Raji (cell line): ENCODE measurements around the gene BCL2L15.

Experiments used
- POLR2A ChIP-seq: IDR thresholded peaks from 2 replicates; pipeline ENCODE4 v1.6.1; 2011; ENCODE audit warnings: low read depth, low read length, control low read depth; ENCODE audit not compliant: insufficient read depth

Gene BCL2L15

DNA sequence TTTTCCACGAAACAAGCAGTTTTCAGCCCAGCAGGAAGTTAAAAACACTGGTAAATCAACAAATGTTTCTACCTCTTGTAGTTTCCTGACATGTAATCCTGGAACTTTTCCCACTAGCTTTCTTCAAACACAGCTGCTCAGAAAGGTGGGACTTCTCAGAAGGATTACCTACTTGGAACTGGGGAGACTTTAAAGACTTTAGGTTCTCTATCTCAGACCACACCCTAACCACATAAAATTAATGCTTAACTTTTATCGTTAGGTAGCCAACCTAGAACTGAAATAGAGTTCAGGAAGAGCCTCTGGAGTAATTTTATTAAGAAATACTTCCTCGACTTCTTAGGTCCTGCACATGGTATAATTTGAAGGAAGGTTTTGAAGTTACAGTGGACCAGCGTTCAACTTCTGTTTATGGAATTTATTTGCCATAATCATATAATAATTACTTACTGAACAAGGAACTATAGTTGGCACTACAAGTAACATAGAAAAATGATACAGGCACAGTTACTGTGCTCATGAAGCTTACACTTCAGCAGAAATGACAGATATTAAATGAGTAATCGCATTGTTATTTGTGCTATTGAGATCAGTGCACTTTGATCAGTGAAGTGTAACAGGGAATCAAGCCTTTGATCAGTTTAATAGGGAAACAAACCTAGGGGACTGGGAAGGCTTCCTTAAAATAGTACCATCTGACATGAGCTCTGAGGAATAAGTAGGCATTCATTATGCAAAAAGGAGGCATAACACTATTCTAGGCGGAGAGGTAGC, at the start of gene BCL2L15:
TSS of gene BCL2L15 (minus strand) at position 180 of the 774 bp plus-strand sequence. CDS start 206 bp downstream, outside the sequence.
- no peak for TF ChIP-seq POLR2A

DNA sequence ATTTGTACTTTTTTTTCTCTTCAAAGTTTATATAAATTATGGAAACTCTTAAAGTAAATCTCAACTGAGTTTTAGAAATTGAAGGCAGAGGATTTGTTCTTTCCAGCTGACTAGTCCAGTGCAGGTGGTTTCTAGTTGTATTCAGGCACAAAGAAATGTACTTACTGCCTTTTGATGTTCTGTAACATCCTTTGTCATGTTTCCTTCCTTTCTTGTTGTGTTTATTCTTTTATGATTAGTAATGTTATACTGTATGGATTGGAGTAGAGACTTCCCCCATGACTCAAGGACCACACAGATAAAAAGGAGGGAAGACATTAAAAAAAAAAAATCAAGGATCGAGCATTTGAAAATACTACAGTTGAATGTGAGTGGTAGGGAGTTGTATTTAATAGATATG, 49.8 kb upstream of the BCL2L15 start:
- TF ChIP-seq POLR2A: no peak

DNA sequence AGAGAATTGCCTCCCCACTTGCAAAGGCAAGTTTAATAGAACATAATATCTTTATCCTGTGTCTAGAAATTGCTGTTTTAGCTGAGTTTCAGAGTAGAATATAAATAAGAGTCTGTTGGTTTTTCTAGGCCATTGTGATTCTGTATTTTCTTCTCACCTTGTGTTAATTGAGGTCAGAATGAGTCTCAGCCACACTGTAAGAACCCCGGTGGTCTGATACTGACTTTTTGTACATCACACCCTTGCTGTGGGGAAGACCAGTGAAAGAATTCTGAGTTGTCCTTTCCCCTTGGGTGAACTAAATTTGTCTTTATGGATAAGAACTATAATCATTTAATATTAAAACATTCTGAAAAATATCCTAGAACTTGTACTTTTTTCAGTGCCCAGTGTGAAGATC, 48.6 kb upstream of the BCL2L15 start:
- TF ChIP-seq POLR2A: no peak

DNA sequence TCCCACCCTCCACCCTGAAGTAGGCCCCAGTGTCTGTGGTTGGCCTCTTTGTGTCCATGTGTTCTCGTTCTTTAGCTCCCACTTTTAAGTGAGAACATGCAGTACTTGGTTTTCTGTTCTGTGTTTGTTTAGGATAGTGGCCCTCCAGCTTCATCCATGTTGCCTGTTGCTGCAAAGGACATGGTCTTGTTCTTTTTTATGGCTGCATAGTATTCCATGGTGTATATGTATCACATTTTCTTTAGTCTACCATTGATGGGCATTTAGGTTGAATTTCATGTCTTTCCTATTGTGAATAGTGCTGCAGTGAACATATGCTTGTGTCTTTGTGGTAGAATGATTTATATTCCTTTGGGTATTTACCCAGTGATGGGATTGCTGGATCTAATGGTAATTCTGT, 47.8 kb upstream of the BCL2L15 start:
- TF ChIP-seq POLR2A: no peak

DNA sequence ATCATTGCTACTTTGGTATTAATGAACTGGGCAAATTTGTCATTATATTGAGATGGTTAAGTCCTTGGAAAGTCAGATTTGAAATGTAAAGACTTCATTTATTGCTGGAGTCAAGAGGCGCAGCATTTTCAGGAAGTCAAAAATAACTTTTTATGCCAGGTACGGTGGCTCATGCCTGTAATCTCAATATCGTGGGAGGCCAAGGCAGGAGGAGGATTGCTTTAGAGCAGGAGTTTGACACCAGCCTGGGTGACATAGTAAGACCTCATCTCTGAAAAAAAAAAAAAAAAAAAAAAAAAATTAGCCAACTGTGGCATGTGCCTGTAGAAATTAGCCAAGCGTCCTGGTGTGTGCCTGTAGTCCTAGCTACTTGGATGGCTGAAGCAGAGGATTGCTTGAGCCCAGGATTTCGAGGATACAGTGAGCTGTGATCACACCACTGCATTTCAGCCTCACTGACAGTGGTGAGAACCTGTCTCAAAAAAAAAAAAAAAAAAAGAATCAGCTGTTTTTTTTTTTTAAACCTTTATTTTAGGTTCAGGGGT, 47.2 kb upstream of the BCL2L15 start:
- no peak for TF ChIP-seq POLR2A

DNA sequence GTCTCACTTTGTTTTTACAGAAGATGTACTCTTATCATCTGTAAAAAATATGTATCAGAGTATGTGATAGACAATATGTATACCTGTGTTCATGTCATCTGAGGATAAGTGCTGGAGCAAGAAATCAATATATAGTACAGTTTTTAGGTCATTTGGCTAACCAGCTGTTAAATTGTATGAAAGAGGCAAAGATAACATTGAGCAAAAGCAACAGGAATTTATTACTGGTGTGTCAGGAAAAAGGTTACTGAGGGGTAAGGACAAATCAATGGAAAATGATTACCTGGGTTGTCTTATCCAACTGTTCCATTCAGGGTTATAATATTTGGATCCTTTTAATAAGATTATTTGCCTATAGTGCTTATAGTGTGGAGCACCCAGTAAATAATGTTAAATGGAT, 46.6 kb upstream of the BCL2L15 start:
- no peak for TF ChIP-seq POLR2A

DNA sequence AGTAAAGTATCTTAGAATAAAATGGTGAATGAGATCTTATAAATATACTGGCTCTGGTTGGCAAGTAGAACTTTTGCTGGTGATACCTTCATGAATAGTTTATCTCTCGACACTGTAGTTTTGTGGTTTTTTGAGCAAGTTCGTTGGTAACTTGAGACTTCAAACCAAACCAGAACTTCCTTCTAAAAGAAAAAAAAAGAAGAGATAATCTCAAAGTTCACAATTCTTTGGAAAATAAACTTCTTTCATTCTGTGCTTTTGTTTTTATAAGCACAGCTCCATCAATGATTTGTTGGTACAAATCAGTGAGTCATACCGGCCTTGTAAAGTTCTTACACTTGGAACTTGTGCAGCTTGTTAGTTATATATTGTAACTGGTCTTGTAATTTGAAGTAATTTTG, 44.1 kb upstream of the BCL2L15 start:
- no peak for TF ChIP-seq POLR2A

DNA sequence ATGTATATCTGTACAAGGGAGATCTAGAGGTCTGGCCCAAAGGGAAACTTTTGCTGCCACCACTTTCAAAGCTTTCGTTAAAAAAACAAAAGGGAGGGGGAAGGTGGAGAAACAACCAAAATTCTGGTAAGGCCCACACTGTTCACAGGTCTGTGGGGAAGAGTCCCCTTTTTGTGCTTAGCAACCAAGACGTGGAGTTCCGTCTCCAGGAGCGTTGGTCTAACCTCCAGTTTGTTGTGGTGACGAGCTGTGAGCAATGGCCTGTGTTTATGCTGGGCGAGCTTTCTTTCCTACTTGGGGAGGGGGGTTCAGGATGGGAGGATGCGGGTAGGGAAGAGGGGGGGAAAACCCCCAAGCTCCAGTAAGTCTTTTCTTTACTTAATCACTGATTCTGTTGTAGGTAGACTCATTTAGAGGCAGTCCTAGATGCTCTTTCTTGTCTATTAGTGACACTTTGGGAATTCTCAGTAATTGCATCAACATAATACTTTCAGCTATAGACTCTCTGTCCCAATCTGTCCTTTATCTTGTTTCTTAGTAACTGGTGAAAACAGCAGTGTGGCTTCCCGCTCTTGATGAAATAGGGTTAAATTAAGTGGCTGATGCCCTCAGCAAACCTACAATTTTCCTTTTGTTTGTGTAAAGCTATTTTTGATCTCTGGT, 43.2 kb upstream of the BCL2L15 start:
- TF ChIP-seq POLR2A: no peak

DNA sequence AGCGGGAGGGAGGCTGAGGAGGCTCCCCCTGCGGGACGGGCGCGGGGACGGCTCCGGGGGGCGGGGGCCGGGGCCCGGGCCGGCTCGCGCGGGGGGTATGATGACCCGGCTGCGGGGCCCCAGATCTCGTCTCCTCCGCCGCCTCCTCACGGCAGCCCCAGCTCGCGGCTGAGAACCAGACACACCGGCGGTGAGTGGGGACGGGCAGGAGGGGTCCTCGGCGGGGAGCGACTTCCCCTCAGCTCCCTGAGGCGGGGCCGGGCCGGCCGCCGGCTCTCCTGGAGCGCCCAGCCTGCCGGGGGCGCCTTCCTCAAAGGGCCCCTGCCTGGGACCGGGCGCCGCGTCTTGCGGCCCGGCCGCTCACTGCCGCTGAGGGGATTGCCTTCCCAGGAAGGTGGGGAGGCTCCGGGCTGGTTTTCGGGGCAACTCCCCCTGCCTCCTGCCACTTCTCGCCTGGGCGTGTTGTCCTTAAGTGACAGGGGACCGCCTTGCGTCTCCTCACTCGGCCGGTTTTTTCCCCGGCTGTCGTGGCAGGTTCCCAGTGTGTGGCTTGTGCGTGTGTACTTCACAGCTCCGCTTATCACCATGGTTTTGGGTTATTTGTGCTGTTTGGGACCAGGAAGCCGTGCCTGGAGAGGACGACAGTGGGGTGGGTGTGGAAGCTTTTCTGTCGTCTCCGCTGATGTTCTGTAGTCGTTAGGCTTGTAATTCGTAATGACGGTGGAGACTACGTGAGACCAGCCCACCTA, 42.5 kb upstream of the BCL2L15 start:
- no peak for TF ChIP-seq POLR2A

DNA sequence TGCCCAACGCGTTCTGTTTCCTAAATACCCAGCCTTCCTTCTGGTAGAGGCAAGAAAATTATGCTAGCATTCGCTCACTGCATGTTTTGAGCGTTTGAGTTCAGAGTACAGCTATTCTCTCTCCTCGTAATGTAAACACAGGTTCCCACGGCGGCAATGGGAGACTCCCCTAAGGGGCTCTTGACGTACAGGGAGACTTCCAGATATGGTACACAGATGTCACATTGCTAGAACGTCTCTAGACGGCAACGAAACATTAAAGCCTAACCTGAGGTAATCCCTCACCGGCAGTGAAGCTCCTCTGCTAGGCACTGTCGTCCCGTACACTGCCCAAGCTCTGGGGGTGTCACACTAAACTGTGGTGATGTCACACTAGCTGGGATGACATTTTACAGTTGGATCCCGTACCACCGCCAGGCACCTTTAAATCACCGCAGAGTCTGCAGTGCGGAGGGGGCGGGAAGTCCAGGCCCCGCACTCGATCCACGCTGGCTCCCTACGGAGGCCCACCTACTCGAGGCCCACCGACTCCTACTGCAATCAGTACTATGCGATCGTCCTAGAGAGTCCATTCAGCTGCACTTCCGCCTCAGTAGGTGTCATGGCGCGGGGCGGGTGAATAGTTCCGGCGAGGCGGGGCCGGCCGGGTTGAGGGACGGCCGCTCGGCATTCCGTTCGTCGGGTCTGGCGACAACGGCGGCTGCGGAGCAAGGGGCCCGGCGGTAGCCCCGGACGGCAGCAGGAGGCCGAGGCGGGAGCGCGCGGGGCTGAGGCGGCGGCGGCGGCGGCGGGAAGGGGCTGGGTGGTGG, 41.8 kb upstream of the BCL2L15 start, which contains the start of gene HIPK1:
TSS of gene HIPK1 (plus strand) at position 384 of the 809 bp plus-strand sequence.
- peak; percentile 79 for TF ChIP-seq POLR2A

DNA sequence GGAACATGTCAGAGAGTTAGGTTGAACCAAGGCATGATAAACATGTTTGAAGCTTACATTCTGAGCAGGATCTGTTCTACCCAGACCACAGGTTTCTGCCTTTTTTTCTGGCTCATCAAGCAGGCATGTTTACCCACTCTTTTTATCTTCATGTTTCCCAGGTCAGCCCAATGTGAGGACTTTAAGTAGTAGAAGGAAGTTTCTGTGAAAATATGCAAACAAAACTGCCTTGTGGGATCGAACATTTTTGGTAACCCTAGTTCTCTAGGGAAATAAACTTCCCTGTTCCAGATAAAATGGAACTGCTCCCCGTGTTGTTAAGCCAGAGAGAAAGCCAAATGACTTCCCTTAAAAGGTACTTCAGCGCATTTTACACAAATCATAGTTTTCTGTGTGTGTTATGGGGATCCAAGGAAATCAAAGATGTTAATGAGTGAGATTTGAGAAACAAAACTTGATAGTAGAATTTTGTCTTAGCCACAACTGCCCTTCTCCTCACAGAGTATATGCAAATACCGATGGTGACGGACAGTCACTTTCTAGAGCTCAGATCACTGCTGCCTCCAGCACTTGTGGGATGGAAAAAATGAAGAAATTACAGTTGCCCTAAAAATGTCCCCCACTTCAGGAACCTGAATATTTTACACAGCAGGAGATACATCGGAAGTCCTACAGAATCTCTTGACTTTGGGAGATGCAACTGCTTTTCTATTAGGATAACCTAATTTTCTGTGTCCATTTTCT, 41.0 kb upstream of the BCL2L15 start:
- TF ChIP-seq POLR2A: no peak

DNA sequence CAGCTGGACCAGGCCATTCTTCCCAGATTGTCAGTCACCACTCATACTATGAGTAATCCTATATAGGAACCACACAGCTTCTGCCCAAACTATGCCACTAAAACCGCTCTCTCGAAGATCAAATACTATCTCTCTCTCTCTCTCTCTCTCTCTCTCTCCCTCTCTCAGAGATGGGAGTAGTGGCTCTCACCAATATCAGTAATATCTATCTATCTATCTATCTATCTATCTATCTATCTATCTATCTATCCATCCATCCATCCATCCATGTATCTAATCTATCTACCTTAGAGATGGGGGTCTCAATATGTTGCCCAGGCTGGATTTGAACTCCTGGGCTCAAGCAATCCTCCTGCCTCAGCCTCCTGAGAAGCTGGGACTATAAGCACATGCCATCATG, 37.1 kb upstream of the BCL2L15 start:
- no peak for TF ChIP-seq POLR2A

DNA sequence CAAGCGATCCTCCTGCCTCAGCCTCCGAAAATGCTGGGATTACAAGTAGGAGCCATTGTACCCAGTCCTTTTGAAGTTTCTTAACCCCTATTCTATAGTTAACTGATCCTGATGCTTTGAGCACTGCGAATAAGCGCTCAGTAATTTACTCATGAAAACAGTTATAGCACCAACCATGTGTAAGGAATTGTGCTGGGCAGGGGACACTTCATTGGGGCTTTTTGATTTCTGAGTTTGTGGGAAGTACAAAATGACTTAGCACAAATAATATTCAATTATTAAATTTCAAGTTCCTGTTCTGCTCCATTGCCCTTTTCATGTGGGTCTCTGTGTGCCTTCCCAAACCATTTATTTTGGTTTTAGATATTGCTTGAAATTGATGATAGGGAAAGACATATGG, 35.6 kb upstream of the BCL2L15 start:
- no peak for TF ChIP-seq POLR2A

DNA sequence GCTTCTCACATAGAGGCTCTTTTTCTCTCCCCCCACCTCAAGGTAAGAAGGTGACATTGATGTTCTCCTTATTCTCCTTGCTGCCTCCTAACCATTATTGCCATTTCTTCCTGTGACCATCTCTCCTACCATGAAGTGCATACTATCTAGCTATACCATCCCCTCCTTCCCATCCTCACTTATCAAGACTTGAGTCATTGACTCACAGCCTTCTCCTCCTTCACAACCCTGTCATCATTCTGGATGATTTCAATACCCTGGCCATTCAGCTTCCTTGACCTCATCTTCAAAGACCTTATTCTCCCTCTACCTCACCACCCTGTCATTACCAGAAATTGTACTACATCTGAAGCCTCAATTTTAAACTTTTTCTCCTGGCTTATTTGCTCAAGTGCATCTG, 30.9 kb upstream of the BCL2L15 start:
- TF ChIP-seq POLR2A: no peak
